Measurements from ENCODE around the gene RAPGEF2.

RAPGEF2 gene

DNA sequence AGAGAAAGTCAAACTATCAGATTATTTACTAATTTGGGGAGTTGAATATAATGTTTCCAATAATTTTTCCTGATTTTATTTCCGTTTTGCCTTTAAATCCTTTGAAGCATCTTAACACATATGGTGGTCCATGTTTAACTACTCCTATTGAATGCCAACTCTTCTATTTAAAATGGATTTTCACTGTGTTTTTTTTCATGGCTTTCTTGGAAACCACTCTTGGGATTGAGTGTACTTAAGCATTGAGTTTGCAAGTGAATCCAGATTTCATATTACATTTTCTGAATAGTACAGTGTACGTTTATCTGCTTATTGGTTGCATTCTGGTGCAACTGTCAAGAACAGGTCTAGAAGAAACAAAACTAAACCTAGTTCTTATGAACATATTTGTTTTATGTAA lies 45.6 kb downstream of the RAPGEF2 start:
- TF ChIP-seq, protein P1, sequence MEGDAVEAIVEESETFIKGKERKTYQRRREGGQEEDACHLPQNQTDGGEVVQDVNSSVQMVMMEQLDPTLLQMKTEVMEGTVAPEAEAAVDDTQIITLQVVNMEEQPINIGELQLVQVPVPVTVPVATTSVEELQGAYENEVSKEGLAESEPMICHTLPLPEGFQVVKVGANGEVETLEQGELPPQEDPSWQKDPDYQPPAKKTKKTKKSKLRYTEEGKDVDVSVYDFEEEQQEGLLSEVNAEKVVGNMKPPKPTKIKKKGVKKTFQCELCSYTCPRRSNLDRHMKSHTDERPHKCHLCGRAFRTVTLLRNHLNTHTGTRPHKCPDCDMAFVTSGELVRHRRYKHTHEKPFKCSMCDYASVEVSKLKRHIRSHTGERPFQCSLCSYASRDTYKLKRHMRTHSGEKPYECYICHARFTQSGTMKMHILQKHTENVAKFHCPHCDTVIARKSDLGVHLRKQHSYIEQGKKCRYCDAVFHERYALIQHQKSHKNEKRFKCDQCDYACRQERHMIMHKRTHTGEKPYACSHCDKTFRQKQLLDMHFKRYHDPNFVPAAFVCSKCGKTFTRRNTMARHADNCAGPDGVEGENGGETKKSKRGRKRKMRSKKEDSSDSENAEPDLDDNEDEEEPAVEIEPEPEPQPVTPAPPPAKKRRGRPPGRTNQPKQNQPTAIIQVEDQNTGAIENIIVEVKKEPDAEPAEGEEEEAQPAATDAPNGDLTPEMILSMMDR (IDR thresholded peaks at IDR 0.05), result no peak
- no peak for TF ChIP-seq ZFX (IDR thresholded peaks at IDR 0.05; ENCODE audit: borderline replicate concordance)

DNA sequence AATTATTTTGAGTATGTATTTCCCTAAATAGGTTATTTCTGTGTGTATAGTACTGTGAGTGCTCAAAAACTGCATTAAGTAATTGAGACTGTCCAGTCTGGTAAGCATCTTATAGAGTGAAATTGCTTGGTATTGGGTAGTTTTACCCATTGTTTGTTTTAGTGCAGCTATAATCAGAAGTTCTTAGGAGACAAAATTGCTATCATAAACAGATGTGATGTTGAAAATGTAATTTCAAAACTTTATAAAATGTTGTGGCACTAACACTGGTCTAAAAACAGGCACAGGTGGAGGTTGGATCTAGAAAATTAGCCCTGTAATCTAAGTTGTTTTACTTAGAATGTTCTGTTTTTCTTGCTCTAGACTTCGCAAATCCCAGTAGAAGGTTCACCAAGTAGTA lies 46.8 kb downstream of the RAPGEF2 start:
- H3K27ac ChIP-seq, result no peak overlapping the region
- no peak for TF ChIP-seq ZFX (IDR thresholded peaks at IDR 0.05; ENCODE audit: borderline replicate concordance)
- TF ChIP-seq, protein P1 (IDR thresholded peaks at IDR 0.05), result no peak

More for the DNA sequence above, 45.6 kb downstream of the RAPGEF2 start:
- no peak overlapping the region for H3K27ac ChIP-seq

DNA sequence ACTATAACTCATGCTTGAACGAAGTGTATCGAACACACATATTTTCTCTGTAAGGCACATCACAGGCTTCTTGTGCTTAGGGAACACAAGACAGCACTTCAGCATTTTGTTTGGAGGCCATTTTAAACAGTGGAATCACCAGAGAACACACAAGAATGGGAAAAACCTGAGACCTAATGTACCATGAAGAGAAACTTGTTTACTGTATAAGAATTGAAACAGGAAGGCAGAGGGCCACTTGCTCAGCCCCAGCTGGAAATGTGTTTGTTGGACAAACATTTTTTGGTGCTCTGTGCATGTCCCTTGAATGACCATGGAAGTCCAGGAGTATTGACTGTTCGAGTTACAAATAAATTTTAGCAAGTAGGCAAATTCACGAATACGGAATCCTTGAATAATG lies 47.5 kb downstream of the RAPGEF2 start:
- TF ChIP-seq, protein P1 (IDR thresholded peaks at IDR 0.05), result no peak
- no peak for TF ChIP-seq ZFX (IDR thresholded peaks at IDR 0.05; ENCODE audit: borderline replicate concordance)
- no peak overlapping the region for H3K27ac ChIP-seq

DNA sequence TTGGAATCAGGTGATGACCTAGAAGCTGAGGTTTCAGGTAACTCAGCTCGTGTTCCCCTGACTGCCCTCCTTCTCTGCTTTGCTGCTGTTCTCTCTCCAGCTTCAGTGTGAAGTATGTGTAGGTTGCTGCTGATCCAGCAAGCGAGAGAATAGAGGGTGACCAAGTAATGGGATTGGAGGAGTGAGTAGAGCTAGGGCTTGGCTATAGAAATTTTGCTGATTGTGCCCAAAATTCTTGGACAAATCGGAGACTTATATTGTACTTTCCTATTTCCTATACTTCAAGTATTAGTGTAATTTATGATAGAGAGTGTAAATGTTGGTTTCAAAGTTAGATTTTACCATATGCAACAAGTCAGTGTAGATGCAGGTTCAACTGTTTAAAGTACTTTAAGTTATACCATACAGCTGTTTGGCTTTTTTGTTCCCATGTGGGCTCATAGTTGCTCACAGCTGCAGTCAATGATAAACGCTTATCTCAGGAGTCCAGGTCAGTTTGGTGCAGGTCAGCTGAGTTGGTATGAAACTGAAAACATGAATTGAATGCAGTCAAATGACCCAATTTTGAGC lies 48.0 kb downstream of the RAPGEF2 start:
- TF ChIP-seq ZFX (IDR thresholded peaks at IDR 0.05; ENCODE audit: borderline replicate concordance), result no peak
- TF ChIP-seq, protein P1 (IDR thresholded peaks at IDR 0.05), result no peak
- H3K27ac ChIP-seq, result no peak overlapping the region

DNA sequence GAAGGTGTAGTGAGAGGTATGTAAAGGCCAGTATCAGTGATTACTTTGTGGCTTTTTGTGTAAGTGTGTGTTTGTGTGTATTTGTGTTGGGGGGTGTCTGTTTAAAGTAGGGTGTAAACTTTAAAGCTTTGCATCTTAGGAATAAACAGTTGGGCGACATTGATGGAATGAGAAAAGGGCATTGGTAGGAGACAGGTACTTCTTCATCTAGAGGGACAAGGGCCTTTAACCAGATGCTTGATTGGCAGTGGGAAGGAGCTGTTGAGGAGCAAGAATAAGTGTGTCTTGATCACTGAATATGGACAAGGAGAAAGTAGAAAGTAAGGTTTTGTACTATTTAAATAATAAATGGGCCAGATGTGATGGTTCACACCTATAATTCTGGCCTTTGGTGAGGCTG lies 48.8 kb downstream of the RAPGEF2 start:
- H3K27ac ChIP-seq, result no peak overlapping the region
- no peak for TF ChIP-seq ZFX (IDR thresholded peaks at IDR 0.05; ENCODE audit: borderline replicate concordance)
- TF ChIP-seq, protein P1 (IDR thresholded peaks at IDR 0.05), result no peak

DNA sequence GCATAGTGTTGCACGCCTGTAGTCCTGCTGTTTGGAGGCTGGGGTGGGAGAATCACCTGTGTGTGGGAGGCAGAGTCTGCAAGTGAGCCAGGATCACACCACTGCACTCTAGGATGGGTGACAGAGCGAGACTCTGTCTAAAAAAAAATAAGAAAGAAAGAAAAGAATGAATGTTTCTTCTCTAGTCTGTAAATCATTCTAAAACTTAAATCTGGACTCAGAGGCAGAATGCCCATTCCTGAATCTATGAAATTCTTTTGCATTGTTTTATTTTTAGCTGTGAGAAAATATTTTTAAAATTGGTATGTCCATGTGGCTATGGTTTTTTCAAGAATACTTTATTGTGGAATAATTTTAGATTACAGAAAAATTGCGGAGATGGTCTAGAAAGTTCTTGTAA lies 49.3 kb downstream of the RAPGEF2 start:
- H3K27ac ChIP-seq, result no peak overlapping the region
- TF ChIP-seq, protein P1 (IDR thresholded peaks at IDR 0.05), result no peak
- no peak for TF ChIP-seq ZFX (IDR thresholded peaks at IDR 0.05; ENCODE audit: borderline replicate concordance)

DNA sequence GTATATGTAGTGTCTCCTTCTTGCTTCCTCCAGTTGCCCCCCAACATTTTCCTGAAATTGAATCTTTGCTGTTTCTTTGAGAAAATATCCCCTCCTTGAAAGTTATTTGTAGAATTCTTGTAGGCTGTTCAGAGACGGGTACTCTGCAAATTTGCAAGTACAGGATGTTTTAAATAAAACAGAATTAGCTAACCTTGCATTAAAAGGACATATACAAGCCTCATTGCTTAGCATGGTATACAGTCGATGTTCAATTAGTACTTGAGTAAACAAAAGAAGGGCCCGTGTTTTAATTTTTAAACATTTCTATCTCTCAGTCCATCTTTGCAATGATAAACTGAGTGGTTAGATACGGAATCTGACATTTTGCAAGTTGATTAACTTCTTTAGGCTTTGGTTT lies 50.8 kb downstream of the RAPGEF2 start:
- no peak for TF ChIP-seq ZFX (IDR thresholded peaks at IDR 0.05; ENCODE audit: borderline replicate concordance)
- TF ChIP-seq, protein P1 (IDR thresholded peaks at IDR 0.05), result no peak
- no peak overlapping the region for H3K27ac ChIP-seq

All from 22Rv1 (cell line).